Measurements from ENCODE around the gene CAPN5. TPM values are rescaled to one million over a fixed set of nuclear protein-coding genes. Genes with fewer than 3 reads are reported as not detected.
A peak's percentile ranks its signal among the peaks of the same experiment; 100 is the strongest.

The CAPN5 gene
- total RNA-seq, 2 experiments from 2014 or later, result 2.2 to 2.4 TPM

- H3K4me3 Mint-ChIP-seq, result peak overlapping the region; percentile 79
- H3K27me3 Mint-ChIP-seq, result no peaks in the 10 kb centered on the region
- no peaks in the 10 kb centered on the region for H3K36me3 Mint-ChIP-seq
- H3K27ac Mint-ChIP-seq, result peak overlapping the region; percentile 54
- peaks cover 24% of the 10 kb centered on the region for H3K4me1 Mint-ChIP-seq
- DNase-seq, result no peak
- no peaks in the 10 kb centered on the region for H3K9me3 Mint-ChIP-seq
Measured at GRCh38 chr11:77067861-77068443, 1.2 kb downstream of the CAPN5 start.

GRCh38 chr11:77068457-77069335 lies 1.9 kb downstream of the CAPN5 start:
- Mint-ChIP-seq H3K27ac (no peak overlapping the region), H3K4me1 (peaks cover 29% of the 10 kb centered on the region), H3K36me3 (no peaks in the 10 kb centered on the region), H3K27me3 (no peaks in the 10 kb centered on the region), H3K9me3 (no peaks in the 10 kb centered on the region), H3K4me3 (no peak overlapping the region)
- no peak for DNase-seq

GRCh38 chr11:77069336-77069968 lies 2.7 kb downstream of the CAPN5 start:
- no peak overlapping the region for H3K27ac Mint-ChIP-seq
- H3K4me1 Mint-ChIP-seq, result peaks cover 29% of the 10 kb centered on the region
- no peaks in the 10 kb centered on the region for H3K27me3 Mint-ChIP-seq
- no peak for DNase-seq
- H3K36me3 Mint-ChIP-seq, result no peaks in the 10 kb centered on the region
- no peaks in the 10 kb centered on the region for H3K9me3 Mint-ChIP-seq
- no peak overlapping the region for H3K4me3 Mint-ChIP-seq

GRCh38 chr11:77069969-77070582 lies 3.3 kb downstream of the CAPN5 start:
- H3K27me3 Mint-ChIP-seq, result no peaks in the 10 kb centered on the region
- H3K9me3 Mint-ChIP-seq, result no peaks in the 10 kb centered on the region
- H3K4me3 Mint-ChIP-seq, result no peak overlapping the region
- no peak overlapping the region for H3K27ac Mint-ChIP-seq
- no peak for DNase-seq
- H3K36me3 Mint-ChIP-seq, result no peaks in the 10 kb centered on the region
- peaks cover 29% of the 10 kb centered on the region for H3K4me1 Mint-ChIP-seq

- no peaks in the 10 kb centered on the region for H3K27me3 Mint-ChIP-seq
- H3K4me1 Mint-ChIP-seq, result peaks cover 24% of the 10 kb centered on the region
- H3K27ac Mint-ChIP-seq, result no peak overlapping the region
- H3K4me3 Mint-ChIP-seq, result no peak overlapping the region
- H3K36me3 Mint-ChIP-seq, result no peaks in the 10 kb centered on the region
- DNase-seq, result no peak
- no peaks in the 10 kb centered on the region for H3K9me3 Mint-ChIP-seq
Measured at GRCh38 chr11:77071077-77071476, 4.3 kb downstream of the CAPN5 start.

- H3K4me3 Mint-ChIP-seq, result no peak overlapping the region
Measured at GRCh38 chr11:77071671-77072605, 5.2 kb downstream of the CAPN5 start.

GRCh38 chr11:77072851-77073327 lies 6.1 kb downstream of the CAPN5 start:
- H3K4me3 Mint-ChIP-seq, result no peak overlapping the region
- H3K27me3 Mint-ChIP-seq, result no peaks in the 10 kb centered on the region
- peaks cover under 1% of the 10 kb centered on the region for H3K9me3 Mint-ChIP-seq
- DNase-seq, result no peak
- H3K27ac Mint-ChIP-seq, result no peak overlapping the region
- peaks cover 21% of the 10 kb centered on the region for H3K4me1 Mint-ChIP-seq
- H3K36me3 Mint-ChIP-seq, result no peaks in the 10 kb centered on the region

More at GRCh38 chr11:77071671-77072605, 5.2 kb downstream of the CAPN5 start:
- Mint-ChIP-seq H3K27ac (peak overlapping the region; percentile 17), H3K27me3 (no peaks in the 10 kb centered on the region), H3K36me3 (no peaks in the 10 kb centered on the region), H3K9me3 (no peaks in the 10 kb centered on the region), H3K4me1 (peaks cover 26% of the 10 kb centered on the region)
- no peak for DNase-seq

GRCh38 chr11:77073328-77074001 lies 6.7 kb downstream of the CAPN5 start:
- no peak overlapping the region for H3K27ac Mint-ChIP-seq
- H3K36me3 Mint-ChIP-seq, result no peaks in the 10 kb centered on the region
- peaks cover 6% of the 10 kb centered on the region for H3K9me3 Mint-ChIP-seq
- DNase-seq, result no peak
- H3K4me1 Mint-ChIP-seq, result peaks cover 21% of the 10 kb centered on the region
- no peaks in the 10 kb centered on the region for H3K27me3 Mint-ChIP-seq
- no peak overlapping the region for H3K4me3 Mint-ChIP-seq

- no peak for DNase-seq
- no peaks in the 10 kb centered on the region for H3K36me3 Mint-ChIP-seq
- H3K27ac Mint-ChIP-seq, result no peak overlapping the region
- peaks cover 11% of the 10 kb centered on the region for H3K9me3 Mint-ChIP-seq
- H3K4me1 Mint-ChIP-seq, result peaks cover 19% of the 10 kb centered on the region
- H3K4me3 Mint-ChIP-seq, result no peak overlapping the region
- no peaks in the 10 kb centered on the region for H3K27me3 Mint-ChIP-seq
Measured at GRCh38 chr11:77074205-77074604, 7.4 kb downstream of the CAPN5 start.

GRCh38 chr11:77074626-77075221 lies 8.0 kb downstream of the CAPN5 start:
- H3K27ac Mint-ChIP-seq, result no peak overlapping the region
- H3K27me3 Mint-ChIP-seq, result no peaks in the 10 kb centered on the region
- H3K36me3 Mint-ChIP-seq, result no peaks in the 10 kb centered on the region
- no peak overlapping the region for H3K4me3 Mint-ChIP-seq
- peaks cover 21% of the 10 kb centered on the region for H3K4me1 Mint-ChIP-seq
- DNase-seq, result no peak
- peaks cover 11% of the 10 kb centered on the region for H3K9me3 Mint-ChIP-seq

- no peak overlapping the region for H3K4me3 Mint-ChIP-seq
Measured at GRCh38 chr11:77075425-77075905, 8.7 kb downstream of the CAPN5 start.

GRCh38 chr11:77079666-77080065 lies 12.9 kb downstream of the CAPN5 start:
- no peak overlapping the region for H3K27ac Mint-ChIP-seq
- H3K4me1 Mint-ChIP-seq, result peaks cover 19% of the 10 kb centered on the region
- H3K4me3 Mint-ChIP-seq, result no peak overlapping the region
- H3K36me3 Mint-ChIP-seq, result no peaks in the 10 kb centered on the region
- peaks cover 11% of the 10 kb centered on the region for H3K9me3 Mint-ChIP-seq
- no peaks in the 10 kb centered on the region for H3K27me3 Mint-ChIP-seq
- no peak for DNase-seq

More at GRCh38 chr11:77075425-77075905, 8.7 kb downstream of the CAPN5 start:
- H3K9me3 Mint-ChIP-seq, result peaks cover 11% of the 10 kb centered on the region
- H3K36me3 Mint-ChIP-seq, result no peaks in the 10 kb centered on the region
- no peak for DNase-seq
- no peak overlapping the region for H3K27ac Mint-ChIP-seq
- peaks cover 25% of the 10 kb centered on the region for H3K4me1 Mint-ChIP-seq
- H3K27me3 Mint-ChIP-seq, result no peaks in the 10 kb centered on the region

GRCh38 chr11:77080643-77081210 lies 14.0 kb downstream of the CAPN5 start:
- Mint-ChIP-seq H3K9me3 (peaks cover 11% of the 10 kb centered on the region), H3K4me3 (no peak overlapping the region), H3K4me1 (peaks cover 19% of the 10 kb centered on the region), H3K27me3 (no peaks in the 10 kb centered on the region), H3K27ac (no peak overlapping the region), H3K36me3 (no peaks in the 10 kb centered on the region)
- no peak for DNase-seq

Data from activated naive CD8-positive, alpha-beta T cell treated with anti-CD3 and anti-CD28 coated beads for 36 hours (primary cell).